Mesodermal cell (in vitro differentiated cells): Measurements from ENCODE around the gene RASA4B.
"Not testable (repeated sequence)": the region's sequence is repeated elsewhere in the genome, so short reads cannot be mapped to it uniquely, and the experiment has no call there.

Experiments
- H3K27ac ChIP-seq: 2 replicates; pipeline ENCODE4 v1.7.0; 2013; ENCODE audit warnings: mild to moderate bottlenecking, low read depth, low read length, moderate library complexity; ENCODE audit not compliant: severe bottlenecking
- H3K36me3 ChIP-seq: 2 replicates; pipeline ENCODE4 v1.7.1; 2013; ENCODE audit warnings: mild to moderate bottlenecking, low read length, moderate library complexity; ENCODE audit not compliant: control insufficient read depth, insufficient read depth
- H3K4me1 ChIP-seq: one replicate; pipeline ENCODE4 v1.7.1; 2013; ENCODE audit warnings: mild to moderate bottlenecking, low read length; ENCODE audit not compliant: insufficient read depth, control insufficient read depth, poor library complexity, severe bottlenecking
- H3K4me3 ChIP-seq: 2 replicates; pipeline ENCODE4 v1.7.0; 2013; ENCODE audit warnings: low read length, control low read depth, mild to moderate bottlenecking; ENCODE audit not compliant: insufficient read depth, poor library complexity, severe bottlenecking; ENCODE audit errors: extremely low read depth
- H3K9me3 ChIP-seq: 2 replicates; pipeline ENCODE4 v1.7.1; 2013; ENCODE audit warnings: mild to moderate bottlenecking, low read length, moderate library complexity; ENCODE audit not compliant: control insufficient read depth
- WGBS, 2 experiments: methylation state at CpG; one replicate each; pipeline ENCODE4 v1.1.5; 2013; ENCODE audit warnings: missing lambda C conversion rate in 2 of 2; ENCODE audit not compliant: insufficient coverage in 2 of 2; 5-methylcytosine and 5-hydroxymethylcytosine counted together

RASA4B gene

GRCh38 chr7:102490529-102491075, 27.0 kb downstream of the RASA4B start:
- not testable (repeated sequence) for H3K4me3 ChIP-seq, H3K36me3 ChIP-seq, H3K9me3 ChIP-seq, H3K27ac ChIP-seq, H3K4me1 ChIP-seq
- WGBS, 2 experiments: no CpG with 5 or more reads among the region's 12 CpGs

- H3K9me3 ChIP-seq, H3K4me3 ChIP-seq, H3K36me3 ChIP-seq, H3K4me1 ChIP-seq, H3K27ac ChIP-seq: not testable (repeated sequence)
- no CpG with 5 or more reads among the region's 5 CpGs for WGBS, 2 experiments
Measured at GRCh38 chr7:102484317-102484716, 33.3 kb downstream of the RASA4B start.

GRCh38 chr7:102481962-102482361, 35.6 kb downstream of the RASA4B start:
- not testable (repeated sequence) for H3K36me3 ChIP-seq, H3K4me3 ChIP-seq, H3K9me3 ChIP-seq, H3K4me1 ChIP-seq, H3K27ac ChIP-seq
- WGBS, 2 experiments: no CpG with 5 or more reads among the region's 10 CpGs

- not testable (repeated sequence) for H3K36me3 ChIP-seq, H3K9me3 ChIP-seq, H3K4me1 ChIP-seq, H3K4me3 ChIP-seq, H3K27ac ChIP-seq
- WGBS, 2 experiments: no CpG with 5 or more reads among the region's 11 CpGs
Measured at GRCh38 chr7:102479982-102480637, 37.5 kb downstream of the RASA4B start.

- H3K27ac ChIP-seq, H3K4me1 ChIP-seq, H3K9me3 ChIP-seq, H3K4me3 ChIP-seq, H3K36me3 ChIP-seq: not testable (repeated sequence)
- WGBS, 2 experiments: no CpG with 5 or more reads among the region's 10 CpGs
Measured at GRCh38 chr7:102479209-102479584, 38.4 kb downstream of the RASA4B start.

GRCh38 chr7:102478314-102479208, 39.0 kb downstream of the RASA4B start, which contains the start of gene POLR2J:
TSS of gene POLR2J (minus strand) at chr7:102478922. CDS start at chr7:102478860, 62 bp downstream.
- H3K36me3 ChIP-seq, H3K9me3 ChIP-seq, H3K4me1 ChIP-seq, H3K27ac ChIP-seq: not testable (repeated sequence)
- WGBS, 2 experiments: 0% methylated on average over 5 of the region's 72 CpGs; no CpG with 5 or more reads in 1 of the 2 experiments
- peak within 1 kb of the TSS; percentile 33 for H3K4me3 ChIP-seq

GRCh38 chr7:102474736-102475435, 42.7 kb downstream of the RASA4B start:
- H3K4me3 ChIP-seq, H3K27ac ChIP-seq, H3K9me3 ChIP-seq, H3K4me1 ChIP-seq: not testable (repeated sequence)
- peaks cover 22% of the 10 kb centered on the region for H3K36me3 ChIP-seq
- WGBS, 2 experiments: 100% methylated on average over 2 of the region's 19 CpGs; no CpG with 5 or more reads in 1 of the 2 experiments

GRCh38 chr7:102474116-102474515, 43.5 kb downstream of the RASA4B start:
- peaks cover 25% of the 10 kb centered on the region for H3K36me3 ChIP-seq
- not testable (repeated sequence) for H3K4me3 ChIP-seq, H3K9me3 ChIP-seq, H3K27ac ChIP-seq, H3K4me1 ChIP-seq
- no CpG with 5 or more reads among the region's 14 CpGs for WGBS, 2 experiments

GRCh38 chr7:102473271-102473991, 44.1 kb downstream of the RASA4B start:
- 96 to 98% methylated on average over 9 to 18 of the region's 23 CpGs for whole genome bisulfite sequencing, 2 experiments
- H3K36me3 ChIP-seq: peaks cover 25% of the 10 kb centered on the region
- no peaks in the 10 kb centered on the region for H3K4me1 ChIP-seq
- H3K4me3 ChIP-seq: no peak overlapping the region
- H3K9me3 ChIP-seq: no peaks in the 10 kb centered on the region
- no peak overlapping the region for H3K27ac ChIP-seq
